NCI-H1092 treated with DMSO at 0.1 percent for 48 hours (cell line): Measurements from ENCODE around the gene MAPKAPK3.
"Not testable (repeated sequence)": the region's sequence is repeated elsewhere in the genome, so short reads cannot be mapped to it uniquely, and the experiment has no call there.

ENCODE experiments used
- DNase-seq: peaks from one replicate; lab custom pipeline; 2025; lab: John Stamatoyannopoulos, UW

Gene MAPKAPK3

DNA sequence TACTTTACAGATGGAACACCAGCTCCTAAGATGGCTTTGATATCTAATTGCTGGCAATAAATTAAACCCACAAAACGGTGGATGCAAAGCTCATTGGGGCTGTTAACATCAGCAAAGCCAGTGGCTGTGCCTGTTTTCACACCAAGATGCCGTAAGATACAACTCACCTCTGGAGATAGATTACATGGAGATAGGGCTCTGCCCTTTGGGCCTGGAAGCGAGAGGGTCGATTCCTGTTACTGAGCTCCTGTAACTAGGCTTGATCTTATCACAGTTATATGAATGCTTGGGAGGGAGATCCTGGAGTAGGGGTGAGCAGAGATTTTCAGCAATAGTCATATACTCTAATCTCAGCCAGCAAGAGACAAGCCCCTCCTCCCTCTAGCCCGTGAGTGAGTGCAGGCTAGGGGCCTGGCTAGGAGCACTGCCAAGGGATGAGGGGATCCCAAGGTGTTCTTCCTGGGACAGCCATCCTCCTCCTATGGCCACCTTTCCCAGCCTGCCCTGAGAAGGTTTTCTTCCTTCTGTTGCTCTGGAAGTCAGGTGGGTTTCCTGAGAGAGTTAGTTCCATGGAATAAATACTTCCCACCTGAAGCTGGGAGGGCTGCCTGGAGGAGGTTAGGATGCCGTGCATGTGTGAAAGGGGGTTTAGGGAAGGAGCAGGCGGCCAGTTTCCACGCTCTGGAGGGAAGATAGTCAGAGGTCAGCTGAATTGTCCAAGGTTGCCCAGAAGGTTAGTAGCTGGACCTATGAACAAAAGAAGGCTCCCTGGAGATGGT is 39.7 kb downstream of the MAPKAPK3 start:
- no peak for DNase-seq

DNA sequence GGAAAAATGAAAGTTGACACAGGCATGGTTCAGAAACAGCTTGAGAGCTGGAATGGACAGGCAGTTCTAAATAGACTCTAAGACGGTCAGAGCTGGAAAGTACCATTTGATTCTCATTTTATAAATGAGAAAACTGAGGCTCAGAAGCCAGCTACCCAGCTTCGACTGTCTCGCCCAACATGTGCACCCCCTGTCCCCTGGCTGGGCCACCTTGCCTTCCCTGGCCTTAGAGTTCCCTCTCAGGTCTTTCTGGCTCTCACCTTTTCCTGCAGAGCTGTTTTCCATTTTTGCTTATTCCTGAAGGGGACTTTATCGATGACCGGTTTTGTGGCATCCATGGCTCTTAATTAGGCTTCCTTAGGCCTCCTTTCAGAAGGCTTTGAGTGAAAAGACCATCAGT is 40.5 kb downstream of the MAPKAPK3 start:
- DNase-seq, result no peak

DNA sequence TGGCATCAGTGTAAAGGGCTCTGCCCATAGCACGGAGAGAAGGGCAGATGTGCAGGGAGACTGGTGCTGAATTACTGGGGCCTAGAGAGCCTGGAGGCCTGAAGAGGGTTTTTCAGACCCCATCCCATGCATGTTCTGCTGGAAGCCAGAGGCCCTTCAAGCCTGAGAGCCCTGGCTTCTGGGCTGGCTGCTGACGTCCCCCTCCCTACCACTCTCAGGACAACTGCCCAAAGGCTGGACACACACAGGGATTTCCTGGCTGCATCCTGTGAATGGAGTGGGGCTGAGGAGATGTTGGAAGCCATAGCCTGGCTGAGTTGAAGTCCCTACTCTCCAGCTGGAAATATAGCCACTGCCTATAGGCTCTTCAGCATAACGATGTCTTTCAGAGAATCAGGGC is 40.9 kb downstream of the MAPKAPK3 start:
- DNase-seq, result no peak

DNA sequence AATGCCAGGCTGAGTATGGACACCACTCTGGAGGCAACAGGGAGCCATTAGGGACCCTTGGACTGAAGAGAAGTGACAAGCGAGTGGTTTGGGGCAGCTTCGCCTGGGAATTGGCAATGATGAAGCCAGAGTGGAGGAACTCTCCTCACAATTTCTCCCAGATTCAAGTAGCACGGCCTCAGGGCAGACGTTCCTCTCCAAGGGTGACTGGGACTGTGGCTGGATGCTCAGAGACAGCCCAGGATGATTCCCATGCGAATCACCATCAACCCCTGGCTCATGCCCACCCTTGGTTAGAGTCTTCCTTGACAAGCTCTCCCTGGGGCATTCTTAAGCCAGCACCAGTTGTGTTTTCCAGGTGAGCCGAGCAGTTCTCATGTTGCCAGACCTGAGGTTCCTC is 41.5 kb downstream of the MAPKAPK3 start:
- DNase-seq, result no peak

DNA sequence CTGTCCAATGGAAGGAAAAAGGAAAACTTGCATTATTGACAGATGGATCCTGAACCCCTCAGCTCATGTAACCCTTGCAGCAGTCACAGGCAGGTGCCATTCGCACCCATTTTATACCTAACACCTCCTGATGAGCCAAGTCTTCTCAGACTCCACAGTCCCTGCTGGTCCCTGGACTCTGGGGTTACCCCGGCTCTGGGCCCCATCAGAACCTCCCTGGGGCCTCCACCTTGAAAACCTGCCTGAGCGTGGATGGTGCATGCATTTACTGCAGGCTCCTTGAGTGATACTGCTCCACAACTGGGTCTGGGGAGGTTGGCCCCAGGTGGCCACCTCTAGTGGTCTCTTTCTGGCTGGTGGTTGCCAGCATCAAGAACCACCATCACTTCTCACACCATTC is 41.9 kb downstream of the MAPKAPK3 start:
- DNase-seq, result no peak

DNA sequence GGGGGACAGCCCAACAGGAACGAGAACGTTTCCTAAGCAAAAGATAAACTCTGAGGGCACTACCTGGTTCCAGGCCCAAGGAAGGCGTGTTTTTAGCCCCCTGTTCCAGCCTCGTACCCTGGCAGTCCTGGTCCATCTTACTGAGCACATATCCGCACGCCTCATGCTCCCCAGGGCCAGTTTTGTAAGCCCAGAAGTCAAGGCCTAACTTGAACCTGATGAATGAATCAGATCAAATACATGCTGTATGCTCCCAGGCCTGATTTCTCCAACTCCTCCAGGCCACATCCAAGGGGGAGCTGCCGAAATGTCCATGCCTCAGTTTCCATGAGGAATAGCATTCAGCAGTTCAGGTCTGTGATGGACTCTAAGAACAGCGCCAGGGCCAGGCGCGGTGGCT is 43.4 kb downstream of the MAPKAPK3 start:
- DNase-seq, result no peak

DNA sequence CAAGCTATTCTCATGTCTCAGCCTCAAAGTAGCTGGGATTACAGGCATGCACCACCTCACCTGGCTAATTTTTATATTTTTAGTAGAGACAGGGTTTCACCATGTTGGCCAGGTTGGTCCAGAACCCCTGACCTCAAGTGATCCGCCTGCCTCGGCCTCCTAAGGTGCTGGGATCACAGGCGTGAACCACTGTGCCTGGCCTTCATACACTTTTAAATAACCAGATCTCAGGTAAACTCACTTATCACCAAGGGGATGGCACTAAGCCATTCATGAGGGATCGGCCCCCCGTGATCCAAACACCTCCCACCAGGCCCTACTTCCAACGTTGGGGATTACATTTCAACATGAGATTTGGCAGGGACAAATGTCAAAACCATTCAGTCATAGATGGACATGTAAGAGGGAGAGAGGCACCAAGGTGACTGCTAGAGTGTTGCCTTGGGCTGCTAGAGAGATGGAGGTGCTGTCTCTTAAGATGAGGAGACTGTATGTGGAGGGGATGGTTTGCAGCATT is 44.4 kb downstream of the MAPKAPK3 start:
- no peak for DNase-seq

DNA sequence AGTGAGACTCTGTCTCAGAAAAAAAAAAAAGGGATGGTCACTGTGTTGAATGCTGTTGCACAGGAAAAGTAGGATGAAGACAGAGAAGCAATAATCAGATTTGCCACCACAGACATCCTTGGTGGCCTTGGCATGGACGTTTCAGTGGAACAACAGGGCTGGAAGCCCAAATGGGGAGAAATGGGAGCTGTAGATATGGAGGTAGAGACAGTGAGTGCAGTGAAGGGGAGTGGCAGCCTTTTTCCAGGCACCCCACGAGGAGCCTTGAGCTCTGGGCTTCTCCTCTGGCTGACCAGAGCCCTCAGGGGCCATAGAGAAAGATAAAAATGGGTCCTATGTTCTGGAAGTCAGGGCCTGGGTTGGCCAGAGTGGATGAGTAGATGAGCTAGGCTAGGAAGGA is 45.5 kb downstream of the MAPKAPK3 start:
- no peak for DNase-seq

DNA sequence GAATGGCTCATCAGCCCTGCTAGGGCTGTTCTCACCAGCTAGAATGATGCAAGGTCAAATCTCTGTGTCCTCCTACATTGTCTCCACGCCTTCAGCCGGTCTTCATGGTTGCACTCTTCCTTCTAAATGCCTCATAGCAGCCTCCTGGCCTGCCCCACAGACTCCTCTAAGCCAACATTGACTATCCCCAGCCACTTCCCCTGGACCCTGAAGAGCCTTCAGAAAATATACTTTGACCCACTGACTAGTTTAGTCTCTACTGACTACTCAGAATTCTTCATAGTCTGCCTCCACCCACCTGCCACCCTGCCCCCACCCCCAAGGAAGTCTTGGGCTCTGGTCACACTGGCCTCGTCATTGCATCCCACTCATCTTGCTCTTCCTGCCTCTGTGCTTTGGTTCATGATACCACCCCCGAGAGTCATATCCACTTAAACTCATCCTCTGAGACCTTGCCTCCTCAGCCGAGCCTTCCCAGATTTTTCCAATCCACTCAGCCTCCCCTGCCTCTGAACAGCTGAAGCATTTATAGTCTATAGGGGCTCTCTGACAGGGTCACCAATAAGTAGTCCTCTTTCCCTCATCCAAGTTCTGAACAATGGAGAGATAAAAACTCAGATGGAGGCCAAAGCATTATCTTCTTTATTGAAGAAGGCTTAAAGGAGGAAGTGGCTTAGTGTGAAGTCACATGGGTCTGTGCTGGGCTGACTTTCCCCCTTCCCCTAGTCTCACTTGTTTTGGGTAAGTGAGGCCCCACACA is 48.3 kb downstream of the MAPKAPK3 start:
- DNase-seq, result no peak

DNA sequence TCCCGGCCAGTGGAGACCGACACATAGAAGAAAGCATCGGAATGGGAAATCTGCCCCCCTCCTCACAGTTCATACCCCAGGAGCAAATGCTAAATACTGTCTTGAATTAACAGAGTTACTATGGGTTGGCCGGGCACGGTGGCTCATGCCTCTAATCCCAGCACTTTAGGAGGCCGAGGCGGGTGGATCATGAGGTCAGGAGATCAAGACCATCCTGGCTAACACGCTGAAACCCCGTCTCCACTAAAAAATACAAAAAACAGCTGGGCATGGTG is 48.8 kb downstream of the MAPKAPK3 start:
- DNase-seq, result not testable (repeated sequence)

DNA sequence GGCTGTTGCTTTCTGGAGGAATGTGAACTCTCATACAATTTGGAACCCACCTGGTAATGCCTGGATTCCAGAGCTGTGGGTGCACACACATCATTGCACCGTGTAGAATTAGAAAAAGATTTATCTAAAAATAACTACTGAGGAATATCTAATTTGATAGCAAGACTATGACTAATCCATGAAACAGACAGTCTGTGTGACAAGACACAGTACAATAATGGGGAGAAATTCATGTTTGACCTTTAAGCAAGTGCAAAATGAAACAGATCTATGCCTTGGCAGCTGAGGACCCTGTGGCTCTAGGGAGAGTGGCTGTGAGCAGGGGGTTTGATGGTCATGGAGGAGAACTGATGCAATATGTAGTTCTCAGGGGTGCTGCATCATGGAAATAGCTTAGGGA is 49.9 kb downstream of the MAPKAPK3 start:
- DNase-seq, result no peak

DNA sequence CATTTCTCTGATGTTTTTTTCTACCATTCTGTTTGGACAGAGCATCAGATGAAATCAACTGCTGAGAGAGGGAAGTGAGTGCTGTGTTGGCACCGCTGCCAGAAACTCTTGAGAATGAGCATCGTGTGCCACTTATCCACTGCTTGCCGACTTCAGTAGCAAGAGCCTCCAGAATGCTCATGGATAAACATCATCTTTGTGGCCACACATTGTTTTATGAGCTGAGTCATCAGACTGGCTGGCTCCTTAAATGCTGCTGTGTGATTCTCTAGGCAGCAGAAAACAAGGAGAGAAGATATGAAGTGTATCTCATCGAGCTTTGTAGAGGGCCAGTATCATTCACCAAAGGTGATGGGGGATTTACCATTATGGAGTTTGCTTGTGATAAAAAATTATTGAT is 54.4 kb downstream of the MAPKAPK3 start:
- peak; percentile 74 for DNase-seq

DNA sequence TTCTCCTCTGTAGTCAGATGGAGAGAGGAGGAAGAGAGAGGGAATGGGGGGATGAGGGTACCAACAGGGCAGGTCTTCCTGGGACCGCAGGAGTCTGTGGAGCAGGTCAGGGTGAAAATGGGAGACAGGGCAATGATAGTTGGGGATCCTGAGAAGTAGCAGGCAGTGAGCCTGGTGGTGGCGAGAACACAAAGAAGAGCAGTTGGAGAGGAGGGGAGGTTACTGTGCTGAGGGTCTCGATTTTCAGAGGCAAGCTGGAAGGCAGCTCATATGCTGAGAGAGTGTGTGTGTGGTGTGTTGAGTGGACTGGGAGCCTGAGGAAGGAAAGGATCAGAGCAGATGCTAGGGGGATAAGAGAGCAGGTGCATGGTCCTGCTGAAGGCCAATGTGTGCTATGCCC is 55.7 kb downstream of the MAPKAPK3 start:
- no peak for DNase-seq

DNA sequence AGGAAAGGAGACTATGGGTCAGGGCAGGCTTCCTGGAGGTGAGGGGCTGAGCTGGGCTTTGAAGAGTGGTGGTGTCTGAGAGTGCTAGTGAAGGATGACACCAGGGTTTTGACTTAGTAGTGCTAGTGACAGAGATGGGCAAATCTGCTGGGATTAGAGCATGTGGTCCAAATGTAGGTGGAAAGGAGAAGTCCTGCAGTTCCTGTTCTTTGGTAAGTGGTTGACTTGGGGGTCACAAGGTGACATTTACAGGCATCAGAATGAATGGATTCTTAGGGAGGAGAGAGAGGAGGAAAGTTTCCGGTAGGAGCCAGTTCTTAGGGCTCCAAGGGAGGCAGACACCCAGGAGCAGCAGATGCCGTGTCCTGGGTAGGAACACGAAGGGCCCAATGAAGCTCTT is 57.0 kb downstream of the MAPKAPK3 start:
- DNase-seq, result no peak

DNA sequence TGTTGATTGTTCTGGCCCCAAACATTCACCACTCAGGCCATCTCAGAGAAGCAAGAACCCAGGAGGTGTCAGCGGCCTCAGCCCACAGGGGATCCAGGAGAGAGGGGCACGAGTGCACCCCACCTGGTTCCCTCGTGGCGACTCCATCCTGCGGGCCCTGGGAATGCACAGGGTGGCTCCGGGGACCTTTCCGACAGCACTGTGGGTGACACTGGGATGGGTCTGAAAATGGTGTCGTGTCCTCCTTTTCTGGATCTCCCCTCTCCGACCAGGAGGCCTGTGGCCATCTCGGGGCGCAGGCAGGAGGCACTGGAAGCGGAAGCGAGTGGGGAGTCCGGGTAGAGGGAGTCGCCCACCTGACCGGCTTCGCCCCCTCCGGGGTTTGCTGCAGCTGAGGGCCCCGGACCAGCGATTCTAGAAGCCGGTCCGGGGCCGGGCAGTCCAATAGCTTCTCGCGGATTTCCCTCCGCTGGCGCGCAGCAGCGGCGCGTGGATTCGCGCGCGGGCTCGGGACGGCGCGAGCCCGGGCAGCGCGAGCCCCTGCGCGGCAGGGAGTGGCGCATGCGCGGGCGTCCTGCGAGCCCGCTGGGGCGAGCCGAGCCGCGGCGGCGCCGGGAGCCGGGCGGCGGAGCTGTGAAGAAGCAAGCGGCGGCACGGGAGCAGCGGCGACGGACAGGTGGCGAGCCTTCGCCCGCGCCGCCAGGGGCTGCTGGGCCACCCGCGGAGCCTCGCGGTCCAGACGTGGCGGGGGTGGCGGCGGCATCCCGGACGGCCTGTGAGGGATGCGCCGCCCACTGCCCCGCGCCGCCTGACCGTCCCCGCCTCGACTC is 57.6 kb downstream of the MAPKAPK3 start, which contains the start of gene DOCK3:
TSS of gene DOCK3 (plus strand) at position 579 of the 830 bp plus-strand sequence. CDS start 337 bp downstream, outside the sequence.
- DNase-seq, result peak; percentile 27

DNA sequence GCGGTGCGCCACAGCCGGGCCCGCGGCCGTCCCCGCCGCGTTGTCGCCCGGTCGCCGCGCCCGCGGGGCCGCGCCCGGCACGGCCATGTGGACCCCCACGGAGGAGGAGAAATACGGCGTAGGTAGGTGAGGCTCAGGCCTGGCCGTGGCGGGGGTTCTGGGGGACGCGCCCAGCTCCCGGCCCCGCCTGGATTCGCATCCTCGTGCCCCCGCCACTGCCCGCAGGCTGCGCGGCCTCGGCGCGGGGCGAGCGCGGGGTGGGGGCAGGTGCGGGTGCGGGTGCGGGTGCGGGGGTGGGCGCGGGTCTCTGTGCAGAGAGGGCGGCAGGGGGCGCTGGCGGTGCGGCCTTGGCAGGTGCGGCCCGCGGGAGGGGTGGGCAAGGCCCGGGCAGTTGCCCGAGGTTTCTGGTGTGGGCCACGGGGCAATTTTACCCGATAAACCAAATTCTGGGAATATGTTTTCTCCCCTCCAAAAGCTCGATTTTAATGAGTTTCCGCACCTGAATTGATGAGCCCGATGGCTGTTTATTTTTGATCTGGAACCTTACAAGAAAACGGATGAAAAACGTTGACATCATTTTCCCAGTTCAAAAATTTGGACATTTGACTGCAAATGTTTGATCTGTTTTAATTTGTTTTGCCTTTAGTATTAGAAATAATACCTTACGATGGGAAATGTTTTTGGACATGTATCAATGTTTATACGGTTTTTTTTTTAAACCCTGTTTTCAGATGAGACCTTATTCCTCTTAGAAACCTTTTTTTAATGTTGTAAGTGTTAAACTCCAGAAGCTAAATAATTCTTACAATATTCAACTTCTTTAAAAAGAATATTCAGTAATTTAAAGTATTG is 58.5 kb downstream of the MAPKAPK3 start:
- peak; percentile 21 for DNase-seq

DNA sequence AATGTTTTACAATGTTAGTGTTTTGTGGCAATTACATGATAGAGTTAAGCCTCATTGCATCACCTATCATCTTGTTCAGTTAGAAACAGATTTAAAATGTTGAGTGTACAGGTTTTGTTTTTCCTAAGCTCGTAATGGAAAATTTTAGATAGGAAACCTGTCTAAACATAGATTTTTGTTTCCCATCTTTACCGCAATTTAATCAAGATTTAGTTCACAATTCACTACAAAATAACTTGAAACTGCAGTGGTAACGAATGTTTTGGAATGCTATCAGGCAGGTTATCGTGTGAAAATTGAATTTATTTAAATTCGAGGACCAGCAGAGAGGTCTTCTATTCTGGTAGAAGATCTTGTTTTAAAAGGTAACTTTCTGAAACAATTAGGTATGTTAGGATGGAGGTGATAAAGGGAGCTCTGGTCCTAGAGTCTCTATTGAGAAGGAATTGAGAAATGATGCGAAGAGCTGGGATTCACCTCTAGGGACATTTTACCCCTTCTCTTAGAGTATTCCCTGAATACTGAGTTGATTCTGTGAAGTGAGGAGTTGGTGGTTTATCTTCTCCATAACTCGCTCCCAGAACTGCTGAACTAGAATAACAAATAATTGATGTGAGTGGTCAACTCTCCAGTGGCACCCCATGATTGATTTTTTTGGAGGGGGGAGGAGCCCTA is 59.2 kb downstream of the MAPKAPK3 start:
- DNase-seq, result no peak

DNA sequence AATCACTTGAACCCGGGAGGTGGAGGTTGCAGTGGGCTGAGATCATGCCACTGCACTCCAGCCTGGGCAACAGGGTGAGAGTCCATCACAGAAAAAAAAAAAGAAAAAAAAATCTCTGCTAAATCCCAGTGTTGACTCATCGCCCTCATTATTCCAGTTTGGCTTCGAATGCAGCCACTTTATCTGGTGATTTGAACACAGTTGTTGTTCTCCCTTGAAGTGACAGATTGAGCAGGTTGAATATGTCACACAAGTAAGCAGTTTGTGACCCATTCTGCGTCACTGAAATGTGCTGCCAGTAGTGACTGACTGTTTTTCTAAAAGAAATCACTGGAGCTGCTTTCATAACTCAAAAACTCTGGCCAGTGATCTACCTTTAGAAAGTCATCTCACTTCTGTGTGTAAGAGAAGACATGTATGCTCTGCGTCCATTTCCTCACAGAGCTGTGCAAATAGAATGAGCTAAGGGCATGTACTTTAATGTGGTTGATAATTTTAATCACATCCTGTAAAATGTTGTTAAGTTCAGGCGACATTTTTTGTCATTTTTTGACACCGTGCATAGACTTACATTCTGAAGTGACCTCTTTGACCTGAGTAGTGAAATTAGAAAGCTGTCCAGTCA is 70.3 kb downstream of the MAPKAPK3 start:
- DNase-seq, result no peak

DNA sequence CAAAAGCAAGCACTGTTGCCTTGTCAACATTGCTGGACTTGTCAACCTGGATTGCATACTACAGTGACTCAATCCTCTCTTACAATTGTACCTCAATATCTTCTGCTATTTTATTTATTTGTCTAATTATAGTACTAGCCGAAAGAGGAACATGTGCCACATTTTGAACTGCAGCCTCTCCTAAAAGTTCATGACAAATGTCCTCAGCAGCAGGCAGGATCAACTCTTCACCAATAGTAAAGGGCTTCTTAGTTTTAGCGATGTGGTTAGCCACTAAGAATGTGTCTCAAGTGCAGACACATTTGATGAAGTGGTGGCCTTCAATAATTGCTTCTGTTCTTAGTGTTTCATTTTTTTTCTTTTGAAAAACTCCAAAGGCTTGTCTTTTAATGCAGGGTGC is 71.0 kb downstream of the MAPKAPK3 start:
- DNase-seq, result no peak

DNA sequence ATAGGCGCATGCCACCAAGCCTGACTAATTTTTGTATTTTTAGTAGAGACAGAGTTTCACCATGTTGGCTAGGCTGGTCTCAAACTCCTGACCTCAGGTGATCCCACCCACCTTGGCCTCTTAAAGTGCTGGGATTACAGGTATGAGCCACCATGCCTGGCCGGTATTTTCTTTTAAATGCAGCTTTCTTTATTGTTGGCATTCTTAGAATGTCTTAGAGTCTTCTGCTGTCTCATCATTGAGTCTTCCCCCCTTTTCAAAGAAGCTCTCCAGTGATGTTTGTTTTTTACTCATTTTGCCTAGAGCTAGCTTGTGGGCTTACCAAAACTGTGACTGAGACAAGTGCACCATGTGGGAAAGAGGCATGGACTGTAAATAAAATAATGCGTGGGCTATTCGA is 71.7 kb downstream of the MAPKAPK3 start:
- not testable (repeated sequence) for DNase-seq

DNA sequence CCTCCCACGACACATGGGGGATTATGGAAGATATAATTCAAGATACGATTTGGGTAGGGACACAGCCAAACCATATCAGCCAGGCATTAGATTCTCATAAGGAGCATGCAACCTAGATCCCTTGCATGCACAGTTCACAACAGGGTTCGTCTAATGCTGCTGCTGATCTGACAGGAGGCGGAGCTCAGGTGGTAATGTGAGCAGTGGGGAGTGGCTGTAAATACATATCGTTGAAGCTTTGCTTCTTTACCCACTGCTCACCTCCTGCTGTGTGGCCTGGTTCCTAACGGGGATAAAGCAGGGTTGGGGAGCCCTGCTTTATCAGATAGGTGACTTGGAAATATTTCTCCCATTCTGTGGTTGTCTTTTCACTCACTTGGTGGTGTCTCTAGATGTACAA is 72.6 kb downstream of the MAPKAPK3 start:
- DNase-seq, result no peak
